ENCODE data around the gene TRAPPC4. TPM values are rescaled to one million over a fixed set of nuclear protein-coding genes. Genes with fewer than 3 reads are reported as not detected.
"Not testable (repeated sequence)": the region's sequence is repeated elsewhere in the genome, so short reads cannot be mapped to it uniquely, and the experiment has no call there.

The TRAPPC4 gene
- total RNA-seq, 3 donors from 2014 or later, result 115 to 146 (median 131) TPM

GRCh38 chr11:119034813-119035212 is 16.2 kb downstream of the TRAPPC4 start:
- Mint-ChIP-seq H3K9me3 (no peaks in the 10 kb centered on the region), H3K4me3 (no peak overlapping the region), H3K27me3 (ENCODE audit: low read depth) (no peaks in the 10 kb centered on the region), H3K4me1 (ENCODE audit: low read depth) (peaks cover 7% of the 10 kb centered on the region), H3K36me3 (ENCODE audit: insufficient read depth) (no peaks in the 10 kb centered on the region)
- DNase-seq (no peak), ATAC-seq (no peak)

GRCh38 chr11:119038884-119039283 is 20.3 kb downstream of the TRAPPC4 start:
- ATAC-seq (no peak), DNase-seq (no peak)
- Mint-ChIP-seq H3K27me3 (ENCODE audit: low read depth) (no peaks in the 10 kb centered on the region), H3K4me3 (no peak overlapping the region), H3K36me3 (ENCODE audit: insufficient read depth) (no peaks in the 10 kb centered on the region), H3K9me3 (no peaks in the 10 kb centered on the region), H3K4me1 (ENCODE audit: low read depth) (peaks cover 4% of the 10 kb centered on the region)

DNA sequence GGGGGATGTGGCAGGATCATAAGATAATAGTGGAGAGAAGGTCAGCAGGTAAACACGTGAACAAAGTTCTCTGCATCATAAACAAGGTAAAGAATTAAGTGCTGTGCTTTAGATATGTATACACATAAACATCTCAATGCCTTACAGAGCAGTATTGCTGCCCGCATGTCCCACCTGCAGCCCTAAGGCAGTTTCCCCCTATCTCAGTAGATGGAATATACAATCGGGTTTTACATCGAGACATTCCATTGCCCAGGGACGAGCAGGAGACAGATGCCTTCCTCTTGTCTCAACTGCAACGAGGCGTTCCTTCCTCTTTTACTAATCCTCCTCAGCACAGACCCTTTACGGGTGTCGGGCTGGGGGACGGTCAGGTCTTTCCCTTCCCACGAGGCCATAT is 20.9 kb downstream of the TRAPPC4 start:
- not testable (repeated sequence) for ATAC-seq; DNase-seq; H3K36me3 Mint-ChIP-seq (ENCODE audit: insufficient read depth); H3K4me1 Mint-ChIP-seq (ENCODE audit: low read depth); H3K27me3 Mint-ChIP-seq (ENCODE audit: low read depth); H3K4me3 Mint-ChIP-seq; H3K9me3 Mint-ChIP-seq

DNA sequence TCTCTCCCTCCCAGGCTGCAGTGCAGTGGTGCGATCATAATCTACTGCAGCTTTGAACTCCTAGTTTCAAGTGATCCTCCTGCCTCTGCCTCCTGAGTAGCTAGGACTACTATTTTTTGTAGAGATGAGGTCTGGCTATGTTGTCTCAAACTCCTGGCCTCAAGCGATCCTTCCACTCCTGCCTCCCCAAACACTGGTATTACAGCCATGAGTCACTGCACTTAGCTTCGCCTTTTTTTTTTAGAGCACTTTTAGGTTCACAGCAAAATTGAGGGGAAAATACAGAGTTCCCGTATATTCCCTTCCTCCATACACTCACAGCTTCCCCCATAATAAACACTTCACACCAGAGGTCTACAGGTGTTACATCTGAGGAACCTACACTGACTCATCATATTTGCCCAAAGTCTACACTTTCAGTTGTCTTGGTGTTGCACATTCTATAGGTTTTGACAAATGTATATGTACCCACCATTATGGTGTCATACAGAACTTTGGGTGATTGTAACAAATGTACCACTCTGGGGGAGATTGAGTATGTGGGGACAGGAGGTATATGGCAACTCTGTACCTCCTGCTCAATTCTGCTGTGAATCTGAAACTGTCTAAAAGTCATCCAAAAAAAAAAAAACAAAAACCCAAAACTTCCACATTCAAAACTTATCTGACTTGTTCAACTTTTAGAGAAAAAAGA is 23.4 kb downstream of the TRAPPC4 start:
- no peak overlapping the region for H3K4me3 Mint-ChIP-seq
- H3K36me3 Mint-ChIP-seq (ENCODE audit: insufficient read depth), result peaks cover 16% of the 10 kb centered on the region
- H3K4me1 Mint-ChIP-seq (ENCODE audit: low read depth), result peaks cover 4% of the 10 kb centered on the region
- ATAC-seq, result peak; percentile 59 to 72
- no peak for DNase-seq
- H3K9me3 Mint-ChIP-seq, result no peaks in the 10 kb centered on the region
- no peaks in the 10 kb centered on the region for H3K27me3 Mint-ChIP-seq (ENCODE audit: low read depth)

DNA sequence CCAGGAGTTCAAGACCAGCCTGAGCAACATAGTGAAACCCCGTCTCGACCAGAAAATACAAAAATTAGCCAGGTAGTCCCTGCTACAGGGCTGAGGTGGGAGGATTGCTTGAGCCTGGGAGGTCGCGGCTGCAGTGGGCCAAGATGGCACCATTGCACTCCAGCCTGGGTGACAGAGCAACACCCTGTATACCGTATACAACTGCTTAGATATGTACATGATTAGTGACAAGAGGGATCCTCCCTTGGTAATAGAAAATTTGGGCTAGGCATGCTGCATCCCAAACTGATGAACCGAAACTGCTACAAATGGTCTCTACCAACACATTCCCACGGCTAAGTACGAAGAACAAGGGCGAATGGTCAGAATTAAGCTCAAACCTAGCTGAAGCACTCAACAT is 24.4 kb downstream of the TRAPPC4 start:
- Mint-ChIP-seq H3K9me3 (no peaks in the 10 kb centered on the region), H3K4me1 (ENCODE audit: low read depth) (peaks cover 4% of the 10 kb centered on the region), H3K4me3 (no peak overlapping the region), H3K27me3 (ENCODE audit: low read depth) (no peaks in the 10 kb centered on the region), H3K36me3 (ENCODE audit: insufficient read depth) (peaks cover 20% of the 10 kb centered on the region)
- ATAC-seq (no peak), DNase-seq (no peak)

- Mint-ChIP-seq H3K4me3 (no peak overlapping the region), H3K4me1 (ENCODE audit: low read depth) (peaks cover 4% of the 10 kb centered on the region), H3K9me3 (no peaks in the 10 kb centered on the region), H3K27me3 (ENCODE audit: low read depth) (no peaks in the 10 kb centered on the region), H3K36me3 (ENCODE audit: insufficient read depth) (peaks cover 34% of the 10 kb centered on the region)
- DNase-seq (no peak), ATAC-seq (no peak)
Measured at GRCh38 chr11:119044708-119045107, 26.1 kb downstream of the TRAPPC4 start.

DNA sequence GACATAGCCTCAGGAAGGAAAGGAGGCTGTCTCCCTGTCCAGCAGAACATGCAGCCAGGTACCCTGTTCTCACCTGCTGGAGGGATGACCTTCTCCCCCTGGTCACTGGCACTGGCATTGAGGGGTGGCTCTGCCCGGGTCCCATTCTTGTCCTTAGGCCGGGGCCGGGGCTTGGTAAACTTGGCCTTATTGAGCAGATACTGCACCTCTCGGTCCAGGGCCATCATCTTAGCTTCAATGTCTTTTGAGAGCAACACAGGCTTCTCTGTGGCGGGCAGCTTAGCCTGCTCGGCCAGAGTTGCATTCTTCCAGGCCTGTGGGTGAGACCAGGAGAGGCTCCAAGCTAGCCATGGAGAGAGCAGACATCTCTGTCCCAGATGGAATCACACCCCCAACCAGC is 27.9 kb downstream of the TRAPPC4 start:
- Mint-ChIP-seq H3K36me3 (ENCODE audit: insufficient read depth) (peaks cover 42% of the 10 kb centered on the region), H3K9me3 (no peaks in the 10 kb centered on the region), H3K27me3 (ENCODE audit: low read depth) (no peaks in the 10 kb centered on the region), H3K4me3 (no peak overlapping the region), H3K4me1 (ENCODE audit: low read depth) (peaks cover 8% of the 10 kb centered on the region)
- DNase-seq (no peak), ATAC-seq (no peak)

DNA sequence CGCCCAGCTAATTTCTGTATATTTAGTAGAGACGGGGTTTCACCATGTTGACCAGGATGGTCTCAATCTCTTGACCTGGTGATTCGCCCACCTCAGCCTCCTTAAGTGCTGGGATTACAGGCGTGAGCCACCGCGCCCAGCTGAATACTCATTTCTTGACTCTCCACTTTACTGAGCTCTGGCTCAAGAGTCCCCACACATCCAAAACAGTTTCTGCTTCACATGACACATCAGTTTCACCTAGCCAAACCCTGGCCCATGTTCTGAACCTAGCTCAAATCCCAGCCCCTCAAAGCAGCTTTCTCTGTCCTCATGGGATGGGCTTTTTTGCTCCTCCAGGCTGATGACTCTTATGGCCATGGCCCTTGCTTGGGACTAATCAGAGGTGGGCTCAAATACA is 28.6 kb downstream of the TRAPPC4 start:
- Mint-ChIP-seq H3K36me3 (ENCODE audit: insufficient read depth) (peaks cover 47% of the 10 kb centered on the region), H3K4me3 (no peak overlapping the region), H3K4me1 (ENCODE audit: low read depth) (peaks cover 8% of the 10 kb centered on the region), H3K9me3 (no peaks in the 10 kb centered on the region), H3K27me3 (ENCODE audit: low read depth) (no peaks in the 10 kb centered on the region)
- DNase-seq (no peak), ATAC-seq (no peak)

DNA sequence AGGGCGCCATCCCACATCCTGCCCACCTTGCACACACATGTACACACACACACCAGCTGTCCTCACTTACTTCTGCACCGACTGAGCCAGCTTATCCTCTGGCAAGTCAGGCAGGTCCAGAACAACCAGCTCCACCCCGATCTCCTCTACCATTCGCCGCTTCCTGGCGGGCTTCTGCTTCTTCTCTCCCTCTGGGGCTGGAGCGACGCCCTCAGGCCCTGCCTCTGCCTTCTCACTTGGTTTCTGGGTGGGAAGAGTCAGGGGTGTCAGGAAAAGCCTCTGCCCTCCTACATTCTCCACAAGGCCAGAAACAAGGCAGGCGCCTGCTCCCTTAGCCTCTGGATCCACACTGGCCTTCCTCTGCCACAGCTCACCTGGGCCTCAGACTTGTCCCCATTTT is 30.1 kb downstream of the TRAPPC4 start:
- no peaks in the 10 kb centered on the region for H3K27me3 Mint-ChIP-seq (ENCODE audit: low read depth)
- peaks cover 58% of the 10 kb centered on the region for H3K36me3 Mint-ChIP-seq (ENCODE audit: insufficient read depth)
- ATAC-seq, result no peak
- no peak for DNase-seq
- no peak overlapping the region for H3K4me3 Mint-ChIP-seq
- H3K9me3 Mint-ChIP-seq, result no peaks in the 10 kb centered on the region
- H3K4me1 Mint-ChIP-seq (ENCODE audit: low read depth), result peaks cover 16% of the 10 kb centered on the region

- Mint-ChIP-seq H3K4me3 (no peak overlapping the region), H3K27me3 (ENCODE audit: low read depth) (no peaks in the 10 kb centered on the region), H3K4me1 (ENCODE audit: low read depth) (peaks cover 20% of the 10 kb centered on the region), H3K9me3 (no peaks in the 10 kb centered on the region), H3K36me3 (ENCODE audit: insufficient read depth) (peaks cover 62% of the 10 kb centered on the region)
- ATAC-seq (no peak), DNase-seq (no peak)
Measured at GRCh38 chr11:119049081-119049480, 30.5 kb downstream of the TRAPPC4 start.

DNA sequence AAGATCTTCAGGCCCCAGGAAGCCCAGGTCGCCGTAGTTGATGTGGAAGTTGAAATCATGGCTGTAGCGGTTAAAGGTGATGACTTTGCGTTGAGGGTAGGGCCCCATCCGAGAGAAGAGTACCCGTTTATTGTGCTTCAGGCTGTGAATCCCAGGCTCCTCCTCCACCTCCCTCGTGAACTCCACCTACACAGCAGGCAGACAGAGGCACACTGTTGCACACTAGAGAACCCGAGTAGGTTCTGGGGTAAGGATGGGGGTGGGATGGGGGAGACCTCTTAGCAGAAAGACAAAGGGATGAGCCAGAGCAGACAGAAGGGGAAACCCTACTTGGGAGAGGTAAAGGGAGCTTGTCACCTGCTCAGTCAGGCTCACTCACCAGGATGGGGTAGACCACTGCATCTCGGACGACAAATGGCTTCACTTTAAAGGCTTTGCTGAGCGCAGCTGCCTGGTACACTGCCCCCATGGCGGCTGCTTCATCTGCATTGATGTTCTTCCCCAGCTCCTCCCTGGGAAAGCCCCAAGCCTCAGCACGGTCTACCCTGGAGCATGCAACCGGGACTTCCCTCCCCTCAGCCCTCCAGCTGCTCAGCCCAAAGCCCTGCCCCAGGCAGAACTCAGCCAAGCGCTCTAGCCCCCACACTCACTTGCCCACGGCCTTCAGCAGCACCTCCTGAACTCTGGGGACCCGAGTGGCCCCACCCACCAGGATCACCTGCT is 33.0 kb downstream of the TRAPPC4 start:
- H3K27me3 Mint-ChIP-seq (ENCODE audit: low read depth), result no peaks in the 10 kb centered on the region
- no peak overlapping the region for H3K4me3 Mint-ChIP-seq
- peaks cover 66% of the 10 kb centered on the region for H3K36me3 Mint-ChIP-seq (ENCODE audit: insufficient read depth)
- DNase-seq (no peak), ATAC-seq (peak; percentile 6 to 26)
- peaks cover 35% of the 10 kb centered on the region for H3K4me1 Mint-ChIP-seq (ENCODE audit: low read depth)
- no peaks in the 10 kb centered on the region for H3K9me3 Mint-ChIP-seq

DNA sequence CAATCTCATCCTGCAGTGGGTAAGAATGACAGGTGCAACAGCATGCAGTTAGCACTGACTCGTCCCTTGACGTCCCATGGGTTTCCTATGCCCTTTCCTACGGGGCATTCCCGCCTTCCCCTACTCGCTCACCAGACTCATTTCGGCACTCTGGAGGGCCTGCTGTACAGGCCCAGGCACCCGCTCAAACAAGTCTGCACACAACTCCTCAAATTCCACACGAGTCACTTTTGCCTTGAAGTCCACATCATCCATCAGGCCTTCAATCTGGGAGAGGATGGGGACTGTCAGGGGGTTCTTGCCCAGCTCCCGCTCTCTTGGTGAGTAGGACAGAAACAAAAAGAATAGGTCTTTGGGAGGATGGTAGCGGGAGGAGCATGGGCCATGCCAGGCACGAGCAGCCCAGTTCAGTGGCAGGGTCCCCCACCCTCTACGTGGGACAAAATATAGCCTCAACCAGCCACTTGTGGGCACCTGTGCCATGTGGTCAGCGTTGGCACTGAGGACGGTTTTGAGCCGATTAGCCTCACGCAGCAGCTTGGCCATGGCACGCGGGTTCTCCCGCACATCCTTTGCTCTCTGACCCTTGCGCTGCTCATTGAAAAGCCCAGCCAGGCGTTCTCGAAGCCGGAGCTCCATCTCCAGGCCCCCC is 33.7 kb downstream of the TRAPPC4 start:
- no peaks in the 10 kb centered on the region for H3K9me3 Mint-ChIP-seq
- H3K36me3 Mint-ChIP-seq (ENCODE audit: insufficient read depth), result peaks cover 64% of the 10 kb centered on the region
- no peaks in the 10 kb centered on the region for H3K27me3 Mint-ChIP-seq (ENCODE audit: low read depth)
- no peak overlapping the region for H3K4me3 Mint-ChIP-seq
- ATAC-seq (no peak), DNase-seq (no peak)
- H3K4me1 Mint-ChIP-seq (ENCODE audit: low read depth), result peaks cover 35% of the 10 kb centered on the region

GRCh38 chr11:119054418-119054817 is 35.9 kb downstream of the TRAPPC4 start:
- Mint-ChIP-seq H3K36me3 (ENCODE audit: insufficient read depth) (peaks cover 50% of the 10 kb centered on the region), H3K4me1 (ENCODE audit: low read depth) (peaks cover 44% of the 10 kb centered on the region), H3K4me3 (peak overlapping the region; percentile 54), H3K27me3 (ENCODE audit: low read depth) (no peaks in the 10 kb centered on the region), H3K9me3 (no peaks in the 10 kb centered on the region)
- no peak for DNase-seq
- no peak for ATAC-seq

- no peak for ATAC-seq
- Mint-ChIP-seq H3K4me1 (ENCODE audit: low read depth) (peaks cover 44% of the 10 kb centered on the region), H3K4me3 (peak overlapping the region; percentile 95), H3K27me3 (ENCODE audit: low read depth) (no peaks in the 10 kb centered on the region), H3K36me3 (ENCODE audit: insufficient read depth) (peaks cover 44% of the 10 kb centered on the region), H3K9me3 (no peaks in the 10 kb centered on the region)
- DNase-seq, result no peak
Measured at GRCh38 chr11:119055901-119056300, 37.3 kb downstream of the TRAPPC4 start.

All from activated T-cell treated with anti-CD3 and anti-CD28 coated beads, Interleukin-2, amount 50 U/mL, for 4 hours (primary cell).